ENCODE data around the gene PTPRS. TPM values are rescaled to one million over a fixed set of nuclear protein-coding genes. Genes with fewer than 3 reads are reported as not detected.
A peak's percentile ranks its signal among the peaks of the same experiment; 100 is the strongest.

The PTPRS gene
- total RNA-seq, 1 donor from 2014 or later: 295 TPM

DNA sequence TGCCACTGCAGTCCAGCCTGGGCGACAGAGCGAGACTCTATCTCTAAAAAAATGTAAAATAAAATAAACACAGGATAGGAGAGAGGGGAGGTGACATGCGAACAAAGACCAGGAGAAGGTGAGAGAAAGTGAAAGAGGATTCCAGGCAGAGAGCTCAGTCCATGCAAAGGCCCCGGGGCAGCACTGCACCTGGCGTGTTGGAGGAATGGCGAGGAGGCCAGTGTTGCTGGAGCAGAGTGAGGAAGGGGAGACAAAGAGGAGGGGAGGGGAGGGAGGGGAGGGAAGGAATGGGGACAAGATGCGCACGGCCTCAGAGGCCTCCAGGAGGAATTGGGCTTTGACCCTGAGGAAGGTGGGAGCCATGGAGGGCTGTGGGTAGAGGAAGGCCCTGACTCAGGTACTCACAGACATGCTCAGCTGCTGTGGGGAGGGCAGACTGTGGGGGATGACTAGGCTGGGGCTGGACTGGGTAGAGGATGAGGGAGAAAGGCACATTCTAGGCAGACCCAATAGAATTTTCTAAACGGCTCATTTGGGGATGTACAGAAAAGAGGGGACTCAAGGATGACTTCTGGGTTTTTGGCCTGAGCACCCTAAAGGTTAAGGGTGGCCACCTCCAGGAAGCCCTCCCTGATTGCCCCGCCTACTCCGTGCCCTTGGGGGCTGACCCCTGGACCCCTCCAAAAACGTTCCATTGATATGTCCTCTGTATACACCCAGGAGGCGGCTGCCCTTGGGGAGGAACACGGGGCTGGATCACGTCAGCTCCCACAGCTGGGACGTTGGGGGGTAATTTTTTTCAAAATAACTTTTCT is 43.9 kb downstream of the PTPRS start:
- no peak overlapping the region for H3K27ac ChIP-seq
- TF ChIP-seq POLR2A (IDR thresholded peaks at IDR 0.05): no peak
- TF ChIP-seq, protein P1, sequence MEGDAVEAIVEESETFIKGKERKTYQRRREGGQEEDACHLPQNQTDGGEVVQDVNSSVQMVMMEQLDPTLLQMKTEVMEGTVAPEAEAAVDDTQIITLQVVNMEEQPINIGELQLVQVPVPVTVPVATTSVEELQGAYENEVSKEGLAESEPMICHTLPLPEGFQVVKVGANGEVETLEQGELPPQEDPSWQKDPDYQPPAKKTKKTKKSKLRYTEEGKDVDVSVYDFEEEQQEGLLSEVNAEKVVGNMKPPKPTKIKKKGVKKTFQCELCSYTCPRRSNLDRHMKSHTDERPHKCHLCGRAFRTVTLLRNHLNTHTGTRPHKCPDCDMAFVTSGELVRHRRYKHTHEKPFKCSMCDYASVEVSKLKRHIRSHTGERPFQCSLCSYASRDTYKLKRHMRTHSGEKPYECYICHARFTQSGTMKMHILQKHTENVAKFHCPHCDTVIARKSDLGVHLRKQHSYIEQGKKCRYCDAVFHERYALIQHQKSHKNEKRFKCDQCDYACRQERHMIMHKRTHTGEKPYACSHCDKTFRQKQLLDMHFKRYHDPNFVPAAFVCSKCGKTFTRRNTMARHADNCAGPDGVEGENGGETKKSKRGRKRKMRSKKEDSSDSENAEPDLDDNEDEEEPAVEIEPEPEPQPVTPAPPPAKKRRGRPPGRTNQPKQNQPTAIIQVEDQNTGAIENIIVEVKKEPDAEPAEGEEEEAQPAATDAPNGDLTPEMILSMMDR (IDR thresholded peaks at IDR 0.05): no peak
- TF ChIP-seq POLR2AphosphoS5 (IDR thresholded peaks at IDR 0.05; ENCODE audit: insufficient read depth in 1 of 2, low read depth in 1 of 2): no peak
- no peaks in the 10 kb centered on the region for H3K9me3 ChIP-seq
- H3K4me3 ChIP-seq: no peak overlapping the region
- H3K27me3 ChIP-seq: no peaks in the 10 kb centered on the region
- peaks cover 24% of the 10 kb centered on the region for H3K4me1 ChIP-seq
- no peak for DNase-seq (ENCODE audit: extremely low spot score in 2 of 2)
- intact Hi-C loops (cut with DNase I): no loop called here
- H3K36me3 ChIP-seq: no peaks in the 10 kb centered on the region

DNA sequence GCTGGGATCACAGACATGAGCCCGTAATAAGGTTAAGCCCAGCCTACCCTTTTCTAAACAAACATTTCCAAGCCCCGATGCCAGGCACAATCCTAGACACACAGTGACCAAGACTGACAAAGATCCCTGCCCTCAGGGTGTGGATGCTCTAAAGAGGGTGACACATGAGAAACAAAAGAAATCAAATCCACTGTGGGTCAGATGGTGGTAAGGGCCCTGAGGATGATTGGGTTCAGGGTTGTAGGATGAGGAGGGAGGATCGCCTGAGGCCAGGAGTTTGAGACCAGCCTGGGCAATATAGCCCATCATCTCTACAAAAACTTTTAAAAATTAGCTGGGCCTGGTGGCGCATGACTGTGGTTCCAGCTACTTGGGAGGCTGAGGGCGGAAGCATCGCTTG is 44.6 kb downstream of the PTPRS start:
- no peak overlapping the region for H3K4me3 ChIP-seq
- peaks cover 31% of the 10 kb centered on the region for H3K4me1 ChIP-seq
- DNase-seq (ENCODE audit: extremely low spot score in 2 of 2): no peak
- TF ChIP-seq POLR2AphosphoS5 (IDR thresholded peaks at IDR 0.05; ENCODE audit: insufficient read depth in 1 of 2, low read depth in 1 of 2): no peak
- H3K9me3 ChIP-seq: no peaks in the 10 kb centered on the region
- no peaks in the 10 kb centered on the region for H3K36me3 ChIP-seq
- H3K27ac ChIP-seq: no peak overlapping the region
- intact Hi-C loops (cut with DNase I): no loop called here
- H3K27me3 ChIP-seq: no peaks in the 10 kb centered on the region

DNA sequence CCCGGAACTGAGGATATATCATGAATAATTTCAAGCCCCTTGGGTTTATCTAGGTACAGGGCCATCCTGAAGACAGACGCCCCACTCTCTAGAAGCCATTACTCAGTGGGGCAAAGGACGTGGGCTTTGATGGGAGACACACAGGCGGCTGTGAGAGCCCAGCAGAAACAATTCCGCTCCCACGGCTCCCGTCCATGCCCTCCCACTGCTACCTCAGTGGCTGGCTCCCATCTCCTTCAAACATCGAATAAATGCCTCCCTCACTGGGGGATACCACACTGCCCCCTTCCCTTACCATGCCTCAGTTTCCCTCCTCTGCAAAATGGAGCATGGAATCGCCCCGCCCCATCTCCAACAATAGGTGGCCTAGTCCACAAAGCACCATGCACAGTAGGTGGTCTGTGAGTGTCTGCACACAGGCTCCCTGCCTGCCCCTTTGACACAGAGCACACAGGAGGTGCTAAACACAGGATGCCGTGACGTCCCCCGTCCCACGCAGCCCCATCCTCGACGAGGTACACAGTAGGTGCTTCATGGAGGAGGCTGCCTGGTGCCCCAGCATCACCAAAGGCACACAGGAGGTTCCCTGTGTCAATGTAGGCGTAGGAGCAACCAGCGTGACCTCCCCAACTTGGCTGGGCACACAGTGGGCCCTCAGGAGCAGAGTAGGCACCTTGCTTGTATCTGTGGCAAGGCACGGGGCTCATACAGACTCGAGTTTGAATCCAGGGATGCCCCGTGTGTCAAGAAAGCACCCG is 46.0 kb downstream of the PTPRS start:
- peak overlapping the region in 1 of 2 donors; percentile 73 for H3K4me3 ChIP-seq
- no peaks in the 10 kb centered on the region for H3K36me3 ChIP-seq
- H3K27ac ChIP-seq: no peak overlapping the region
- H3K9me3 ChIP-seq: no peaks in the 10 kb centered on the region
- TF ChIP-seq POLR2AphosphoS5 (IDR thresholded peaks at IDR 0.05; ENCODE audit: insufficient read depth in 1 of 2, low read depth in 1 of 2) (no peak), POLR2A (IDR thresholded peaks at IDR 0.05) (no peak)
- TF ChIP-seq, protein P1 (IDR thresholded peaks at IDR 0.05): no peak
- intact Hi-C loops (cut with DNase I): no loop called here
- no peaks in the 10 kb centered on the region for H3K27me3 ChIP-seq
- peaks cover 45% of the 10 kb centered on the region for H3K4me1 ChIP-seq
- no peak for DNase-seq (ENCODE audit: extremely low spot score in 2 of 2)

DNA sequence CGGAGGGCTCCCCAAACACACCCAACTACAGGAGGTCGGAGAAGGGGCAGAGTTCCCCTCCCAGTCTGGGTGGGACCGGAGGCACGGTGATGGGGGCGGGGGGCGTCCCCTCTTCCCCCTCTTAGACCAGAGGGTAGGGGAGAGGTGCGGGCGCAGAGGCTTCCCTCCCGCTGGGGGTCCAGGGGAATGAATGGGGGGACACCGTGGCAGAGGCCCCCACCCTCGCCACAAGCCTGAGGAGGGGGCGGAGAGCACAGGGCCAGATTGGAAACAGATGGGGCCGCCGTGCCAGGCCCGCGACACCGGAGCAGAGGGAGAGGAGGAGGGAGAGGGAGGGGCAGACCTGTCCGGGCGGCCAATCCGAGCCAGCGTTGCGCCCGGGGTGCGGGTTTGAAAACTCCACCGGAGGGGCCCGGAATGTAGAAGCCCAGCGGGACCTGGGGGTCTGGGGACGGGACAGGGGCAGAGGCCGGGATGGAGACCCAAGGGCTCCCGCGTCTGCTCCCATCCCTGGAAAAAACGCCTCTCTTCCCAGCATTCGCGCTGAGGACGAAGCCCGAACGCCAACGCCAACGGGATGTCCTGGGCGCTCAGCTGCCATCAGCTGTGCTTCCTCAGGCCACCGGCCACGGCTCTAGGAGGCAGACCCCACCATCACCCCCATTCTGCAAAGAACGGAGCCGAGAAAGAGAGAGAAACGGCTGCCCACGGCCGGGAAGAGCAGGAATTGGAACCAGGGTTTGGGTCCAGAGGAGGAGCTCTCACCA is 46.8 kb downstream of the PTPRS start:
- Histone ChIP-seq H3K27ac (peak overlapping the region; percentile 91), H3K9me3 (no peaks in the 10 kb centered on the region), H3K4me1 (peaks cover 53% of the 10 kb centered on the region), H3K27me3 (no peaks in the 10 kb centered on the region), H3K4me3 (peak overlapping the region; percentile 73 to 86), H3K36me3 (no peaks in the 10 kb centered on the region)
- TF ChIP-seq, protein P1 (IDR thresholded peaks at IDR 0.05): no peak
- TF ChIP-seq POLR2A (IDR thresholded peaks at IDR 0.05): no peak
- TF ChIP-seq POLR2AphosphoS5 (IDR thresholded peaks at IDR 0.05; ENCODE audit: insufficient read depth in 1 of 2, low read depth in 1 of 2): peak in 1 of 2 donors; percentile 54
- no peak for DNase-seq (ENCODE audit: extremely low spot score in 2 of 2)
- intact Hi-C loops (cut with DNase I): no loop called here

All from vagina (tissue), 2 donors.